Neural progenitor cell (in vitro differentiated cells): ENCODE measurements around the gene ZPR1. TPM values are rescaled to one million over a fixed set of nuclear protein-coding genes. Genes with fewer than 3 reads are reported as not detected.
A peak's percentile ranks its signal among the peaks of the same experiment; 100 is the strongest.

ENCODE experiments used
- DNase-seq: peaks from one replicate; pipeline ENCODE4 v3.0.0-alpha.2; 2016; ENCODE audit warnings: low spot score
- H2AFZ ChIP-seq: fragments of 200-600 bp; sonication (generic); replicated peaks from 2 replicates; pipeline ENCODE4 v1.6.1; 2016; ENCODE audit warnings: antibody characterized with exemption
- H3F3A ChIP-seq: fragments of 200-600 bp; sonication (generic); 2 replicates; pipeline ENCODE4 v1.6.1; 2016; ENCODE audit warnings: antibody characterized with exemption, low read depth
- H3K27ac ChIP-seq: fragments of 200-600 bp; sonication (generic); 2 replicates; pipeline ENCODE4 v1.5.1; 2016; ENCODE audit warnings: mild to moderate bottlenecking
- H3K27me3 ChIP-seq: fragments of 200-600 bp; sonication (generic); 2 replicates; pipeline ENCODE4 v1.6.1; 2016; ENCODE audit warnings: mild to moderate bottlenecking, moderate library complexity
- H3K36me3 ChIP-seq: fragments of 200-600 bp; sonication (generic); 2 replicates; pipeline ENCODE4 v1.5.1; 2016
- H3K4me1 ChIP-seq: fragments of 200-600 bp; sonication (generic); 2 replicates; pipeline ENCODE4 v1.6.1; 2016; ENCODE audit warnings: mixed run types
- H3K4me2 ChIP-seq: fragments of 200-600 bp; sonication (generic); 2 replicates; pipeline ENCODE4 v1.6.1; 2016
- H3K4me3 ChIP-seq: fragments of 200-600 bp; sonication (generic); 2 replicates; pipeline ENCODE4 v1.5.1; 2016
- H3K79me2 ChIP-seq: fragments of 200-600 bp; sonication (generic); 2 replicates; pipeline ENCODE4 v1.6.1; 2016; ENCODE audit warnings: low read depth
- H3K9ac ChIP-seq: fragments of 200-600 bp; sonication (generic); 2 replicates; pipeline ENCODE4 v1.6.1; 2016
- H3K9me3 ChIP-seq: fragments of 200-600 bp; sonication (generic); 2 replicates; pipeline ENCODE4 v1.5.1; 2016; ENCODE audit warnings: low read depth
- H4K20me1 ChIP-seq: fragments of 200-600 bp; sonication (generic); 2 replicates; pipeline ENCODE4 v1.6.1; 2016; ENCODE audit warnings: low read depth
- H3K27ac Mint-ChIP-seq: 3 replicates; pipeline ENCODE4 v1.8.0; 2021; ENCODE audit warnings: mixed read lengths
- H3K27me3 Mint-ChIP-seq: 2 replicates; pipeline ENCODE4 v1.8.0; 2022; ENCODE audit warnings: low read depth, mild to moderate bottlenecking, inconsistent platforms, moderate library complexity, mixed read lengths; ENCODE audit not compliant: insufficient read depth
- H3K36me3 Mint-ChIP-seq: 3 replicates; pipeline ENCODE4 v1.8.0; 2021; ENCODE audit warnings: mixed read lengths
- H3K4me1 Mint-ChIP-seq: 3 replicates; pipeline ENCODE4 v1.8.0; 2021; ENCODE audit warnings: mixed read lengths
- H3K4me3 Mint-ChIP-seq: 3 replicates; pipeline ENCODE4 v1.8.0; 2021; ENCODE audit warnings: mild to moderate bottlenecking, moderate library complexity, mixed read lengths
- H3K9me3 Mint-ChIP-seq: 3 replicates; pipeline ENCODE4 v1.8.0; 2020; ENCODE audit warnings: mixed read lengths
- CTCF ChIP-seq: fragments of 200-600 bp; sonication (generic); IDR thresholded peaks from 2 replicates; pipeline ENCODE4 v1.5.1; 2017; ENCODE audit warnings: antibody characterized with exemption, mild to moderate bottlenecking
- EZH2 ChIP-seq: fragments of 200-600 bp; sonication (generic); IDR thresholded peaks from 2 replicates; pipeline ENCODE4 v1.6.1; 2017; ENCODE audit warnings: antibody characterized with exemption, mild to moderate bottlenecking, moderate library complexity
- EZH2phosphoT487 ChIP-seq: fragments of 200-600 bp; sonication (generic); IDR thresholded peaks from 2 replicates; pipeline ENCODE4 v1.6.1; 2017; ENCODE audit warnings: antibody characterized with exemption
- total RNA-seq: library from RNA; depleted of rRNA; stranded (reverse); fragments of >200 nt; gene quantifications from 2 replicates; pipeline ENCODE4 v1.2.3, GENCODE V29; 2015; ENCODE audit warnings: low replicate concordance

The ZPR1 gene
- total RNA-seq, 1 donor from 2014 or later, result 38.5 TPM

GRCh38 chr11:116823031-116823843 is 35.4 kb upstream of the ZPR1 start, which contains the start of gene APOA4:
Gene APOA4, minus strand, starts transcription at chr11:116823304. Its CDS starts 113 bp downstream, at chr11:116823191.
- no peaks in the 10 kb centered on the region for H3K9me3 Mint-ChIP-seq
- H3K27me3 Mint-ChIP-seq, result peaks cover 2% of the 10 kb centered on the region
- H3K4me1 ChIP-seq, result peaks cover 5% of the 10 kb centered on the region
- H3K36me3 Mint-ChIP-seq, result no peaks in the 10 kb centered on the region
- peak within 1 kb of the TSS; percentile 23 for H3K4me2 ChIP-seq
- no peaks in the 10 kb centered on the region for H4K20me1 ChIP-seq
- no peaks in the 10 kb centered on the region for H3K36me3 ChIP-seq
- no peak within 1 kb of the TSS for H2AFZ ChIP-seq
- no peak within 1 kb of the TSS for H3K4me3 Mint-ChIP-seq
- no peaks in the 10 kb centered on the region for H3F3A ChIP-seq
- DNase-seq, result no peak
- H3K9ac ChIP-seq, result no peak within 1 kb of the TSS
- no peak within 1 kb of the TSS for H3K27ac Mint-ChIP-seq
- no peak within 1 kb of the TSS for H3K27ac ChIP-seq
- H3K9me3 ChIP-seq, result no peaks in the 10 kb centered on the region
- no peaks in the 10 kb centered on the region for H3K27me3 ChIP-seq
- peaks cover 10% of the 10 kb centered on the region for H3K4me1 Mint-ChIP-seq
- TF ChIP-seq EZH2phosphoT487 (no peak), EZH2 (no peak), CTCF (no peak)
- H3K4me3 ChIP-seq, result no peak within 1 kb of the TSS
- no peaks in the 10 kb centered on the region for H3K79me2 ChIP-seq

GRCh38 chr11:116822575-116822974 is 34.8 kb upstream of the ZPR1 start:
- H3K4me3 Mint-ChIP-seq, result no peak overlapping the region
- Histone ChIP-seq H2AFZ (no peak overlapping the region), H4K20me1 (no peaks in the 10 kb centered on the region), H3F3A (peaks cover 3% of the 10 kb centered on the region), H3K27ac (no peak overlapping the region), H3K27me3 (no peaks in the 10 kb centered on the region), H3K79me2 (no peaks in the 10 kb centered on the region), H3K4me2 (no peak overlapping the region), H3K36me3 (no peaks in the 10 kb centered on the region), H3K9me3 (no peaks in the 10 kb centered on the region), H3K9ac (no peak overlapping the region), H3K4me3 (no peak overlapping the region), H3K4me1 (peaks cover 5% of the 10 kb centered on the region)
- H3K27ac Mint-ChIP-seq, result no peak overlapping the region
- H3K27me3 Mint-ChIP-seq, result peaks cover 2% of the 10 kb centered on the region
- no peaks in the 10 kb centered on the region for H3K9me3 Mint-ChIP-seq
- H3K4me1 Mint-ChIP-seq, result peaks cover 10% of the 10 kb centered on the region
- TF ChIP-seq EZH2 (no peak), CTCF (no peak), EZH2phosphoT487 (no peak)
- no peaks in the 10 kb centered on the region for H3K36me3 Mint-ChIP-seq
- no peak for DNase-seq

GRCh38 chr11:116821050-116821918 is 33.5 kb upstream of the ZPR1 start:
- no peaks in the 10 kb centered on the region for H3K79me2 ChIP-seq
- H3K4me2 ChIP-seq, result no peak overlapping the region
- TF ChIP-seq CTCF, result no peak
- no peak for TF ChIP-seq EZH2
- no peak for TF ChIP-seq EZH2phosphoT487
- H3K9me3 ChIP-seq, result no peaks in the 10 kb centered on the region
- Mint-ChIP-seq H3K27me3 (peaks cover 2% of the 10 kb centered on the region), H3K4me1 (peaks cover 2% of the 10 kb centered on the region), H3K4me3 (no peak overlapping the region), H3K36me3 (no peaks in the 10 kb centered on the region), H3K27ac (no peak overlapping the region), H3K9me3 (no peaks in the 10 kb centered on the region)
- no peak for DNase-seq
- H3K27me3 ChIP-seq, result no peaks in the 10 kb centered on the region
- H3K36me3 ChIP-seq, result no peaks in the 10 kb centered on the region
- peaks cover 5% of the 10 kb centered on the region for H3K4me1 ChIP-seq
- H4K20me1 ChIP-seq, result no peaks in the 10 kb centered on the region
- H3K4me3 ChIP-seq, result no peak overlapping the region
- no peak overlapping the region for H2AFZ ChIP-seq
- H3K27ac ChIP-seq, result no peak overlapping the region
- peaks cover 3% of the 10 kb centered on the region for H3F3A ChIP-seq
- H3K9ac ChIP-seq, result no peak overlapping the region
